ENCODE data around the gene BPIFB1.

The BPIFB1 gene

DNA sequence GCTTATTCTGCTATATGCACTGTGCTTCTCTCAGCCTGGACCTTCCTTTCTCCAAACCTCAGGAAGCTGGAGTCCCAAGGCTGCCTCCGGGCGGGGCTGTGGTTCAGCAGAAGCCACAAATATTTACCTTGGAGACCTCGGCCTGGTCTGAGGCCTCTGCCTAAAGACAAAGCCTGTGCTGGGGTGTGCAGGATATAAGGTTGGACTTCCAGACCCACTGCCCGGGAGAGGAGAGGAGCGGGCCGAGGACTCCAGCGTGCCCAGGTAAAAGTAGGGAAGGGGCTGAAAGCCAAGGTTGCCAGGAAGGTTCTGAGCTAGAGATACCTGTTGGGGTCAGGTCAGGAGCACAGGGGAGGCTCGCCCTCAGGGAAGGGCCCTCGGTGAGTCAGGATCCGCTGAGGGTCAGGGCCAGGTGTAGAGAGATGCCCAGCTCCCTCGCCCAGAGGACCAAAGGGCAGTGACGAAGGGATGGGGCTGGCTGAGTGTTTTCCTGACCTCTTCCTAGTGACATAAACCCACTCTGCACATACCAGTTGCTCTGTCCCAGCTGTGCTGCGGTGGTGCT is at the start of gene BPIFB1:
TSS of gene BPIFB1 (plus strand) at position 224 of the 565 bp plus-strand sequence. CDS start 2,860 bp downstream, outside the sequence.
- no peak for DNase-seq

- DNase-seq, result no peak
Measured at GRCh38 chr20:33234050-33234449, 49.0 kb upstream of the BPIFB1 start.

DNA sequence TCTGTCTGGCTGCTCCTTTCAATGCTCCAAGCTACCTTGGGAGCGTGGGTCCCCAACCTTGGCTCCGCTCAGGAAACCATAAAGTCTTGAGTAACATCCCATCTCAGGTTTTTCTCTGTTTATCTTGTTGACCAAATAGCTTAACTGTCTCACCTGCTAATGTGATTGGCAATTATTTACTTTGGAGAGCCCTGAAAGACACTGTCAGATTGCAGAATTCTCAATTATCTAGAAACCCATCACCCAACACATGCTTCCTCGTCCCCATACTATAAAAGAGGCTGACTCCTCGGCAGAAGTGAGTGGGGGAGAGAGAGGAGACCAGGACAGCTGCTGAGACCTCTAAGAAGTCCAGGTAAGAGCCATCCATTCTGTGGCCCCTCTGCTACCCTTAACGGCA is 47.3 kb upstream of the BPIFB1 start, which contains the start of gene BPIFA1:
TSS of gene BPIFA1 (plus strand) at position 301 of the 400 bp plus-strand sequence. CDS start 1,716 bp downstream, outside the sequence.
- DNase-seq, result no peak

GRCh38 chr20:33236351-33236750 is 46.7 kb upstream of the BPIFB1 start:
- no peak for DNase-seq

GRCh38 chr20:33237989-33238388 is 45.0 kb upstream of the BPIFB1 start:
- no peak for DNase-seq

DNA sequence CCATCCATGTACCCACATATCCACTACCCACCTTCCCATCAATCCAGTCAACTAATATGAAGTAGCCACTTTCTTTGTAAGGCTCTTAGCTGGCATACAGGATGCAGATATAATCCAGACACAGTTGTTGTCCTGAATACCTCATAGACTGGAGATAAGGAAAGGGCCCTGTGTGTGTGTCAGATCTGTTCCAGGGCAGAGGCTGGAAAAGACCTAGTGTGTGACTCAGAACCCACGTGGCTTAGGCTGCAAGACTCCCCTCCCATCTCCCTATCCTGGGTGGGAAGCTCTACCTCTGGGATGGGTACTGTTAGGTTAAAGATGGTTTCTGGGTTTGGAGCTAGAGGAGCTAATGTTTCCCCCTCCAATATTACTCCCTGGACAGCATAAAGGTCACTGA is 43.6 kb upstream of the BPIFB1 start:
- no peak for DNase-seq

GRCh38 chr20:33239979-33240736 is 42.9 kb upstream of the BPIFB1 start:
- no peak for DNase-seq

DNA sequence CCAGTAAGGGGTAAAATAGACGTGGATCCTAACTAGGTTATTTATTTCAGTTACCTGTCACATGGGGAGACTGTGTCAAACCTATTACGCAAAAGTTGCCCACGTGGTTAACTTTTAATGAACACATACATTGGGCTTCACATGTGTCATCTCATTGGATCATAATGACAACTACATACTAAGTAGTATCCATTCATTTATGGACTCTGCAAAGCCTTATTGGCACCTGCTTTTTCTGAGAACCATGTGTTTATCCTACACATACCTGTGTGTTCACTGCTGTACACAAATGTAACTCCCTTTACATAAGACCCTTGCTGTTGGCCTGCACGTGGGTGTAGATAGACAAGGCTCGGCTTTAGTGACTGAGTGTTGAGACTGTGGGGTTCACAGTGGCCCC is 42.1 kb upstream of the BPIFB1 start:
- no peak for DNase-seq

GRCh38 chr20:33242319-33243100 is 40.5 kb upstream of the BPIFB1 start:
- DNase-seq, result no peak

GRCh38 chr20:33246077-33246476 is 36.9 kb upstream of the BPIFB1 start:
- DNase-seq, result no peak

GRCh38 chr20:33249456-33249855 is 33.6 kb upstream of the BPIFB1 start:
- DNase-seq, result no peak

- DNase-seq, result no peak
Measured at GRCh38 chr20:33250666-33251065, 32.3 kb upstream of the BPIFB1 start.

DNA sequence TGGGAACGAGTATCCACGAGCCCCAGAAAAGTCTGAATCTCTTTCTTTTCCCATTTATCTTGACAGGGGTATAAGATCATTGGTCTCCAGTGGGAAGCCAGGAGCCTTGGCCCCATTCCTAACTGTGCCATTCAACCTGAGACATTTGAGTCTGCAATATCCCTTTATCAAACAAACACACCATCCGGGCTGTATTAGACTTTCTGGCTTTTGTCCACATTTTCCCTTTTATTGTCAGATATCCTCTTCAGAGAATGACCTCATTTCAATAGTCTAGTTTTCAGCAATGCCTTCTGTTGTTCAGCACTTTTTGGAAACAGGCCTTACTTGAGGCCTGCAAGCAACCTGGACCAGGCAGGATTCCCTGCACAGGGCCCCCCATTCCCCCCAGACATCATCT is 31.5 kb upstream of the BPIFB1 start:
- no peak for DNase-seq

- no peak for DNase-seq
Measured at GRCh38 chr20:33252460-33252859, 30.6 kb upstream of the BPIFB1 start.

- no peak for DNase-seq
Measured at GRCh38 chr20:33255005-33255404, 28.0 kb upstream of the BPIFB1 start.

- no peak for DNase-seq
Measured at GRCh38 chr20:33257237-33257636, 25.8 kb upstream of the BPIFB1 start.

GRCh38 chr20:33259371-33259770 is 23.6 kb upstream of the BPIFB1 start:
- DNase-seq, result no peak

DNA sequence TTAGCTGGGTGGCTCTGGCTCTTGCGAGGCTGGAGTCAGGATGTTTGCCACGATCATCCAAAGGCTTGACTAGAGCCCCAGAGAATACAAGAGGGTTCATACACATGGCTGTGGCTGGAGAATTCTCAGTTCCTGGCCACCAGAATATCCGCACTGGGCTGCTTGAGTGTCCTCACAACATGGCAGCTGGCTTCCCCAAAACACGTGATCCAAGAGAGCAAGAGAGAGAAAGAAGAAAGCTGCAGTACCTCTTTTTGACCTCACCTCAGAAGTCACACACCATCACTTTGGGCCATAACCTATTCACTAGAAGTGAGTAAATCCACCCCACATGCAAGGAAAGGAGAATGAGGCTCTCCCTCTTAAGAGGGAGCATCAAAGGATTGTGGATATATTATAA is 21.5 kb upstream of the BPIFB1 start:
- DNase-seq, result no peak

GRCh38 chr20:33262658-33263065 is 20.4 kb upstream of the BPIFB1 start:
- DNase-seq, result no peak

- DNase-seq, result no peak
Measured at GRCh38 chr20:33263784-33264183, 19.2 kb upstream of the BPIFB1 start.

GRCh38 chr20:33267701-33268100 is 15.3 kb upstream of the BPIFB1 start:
- no peak for DNase-seq

DNA sequence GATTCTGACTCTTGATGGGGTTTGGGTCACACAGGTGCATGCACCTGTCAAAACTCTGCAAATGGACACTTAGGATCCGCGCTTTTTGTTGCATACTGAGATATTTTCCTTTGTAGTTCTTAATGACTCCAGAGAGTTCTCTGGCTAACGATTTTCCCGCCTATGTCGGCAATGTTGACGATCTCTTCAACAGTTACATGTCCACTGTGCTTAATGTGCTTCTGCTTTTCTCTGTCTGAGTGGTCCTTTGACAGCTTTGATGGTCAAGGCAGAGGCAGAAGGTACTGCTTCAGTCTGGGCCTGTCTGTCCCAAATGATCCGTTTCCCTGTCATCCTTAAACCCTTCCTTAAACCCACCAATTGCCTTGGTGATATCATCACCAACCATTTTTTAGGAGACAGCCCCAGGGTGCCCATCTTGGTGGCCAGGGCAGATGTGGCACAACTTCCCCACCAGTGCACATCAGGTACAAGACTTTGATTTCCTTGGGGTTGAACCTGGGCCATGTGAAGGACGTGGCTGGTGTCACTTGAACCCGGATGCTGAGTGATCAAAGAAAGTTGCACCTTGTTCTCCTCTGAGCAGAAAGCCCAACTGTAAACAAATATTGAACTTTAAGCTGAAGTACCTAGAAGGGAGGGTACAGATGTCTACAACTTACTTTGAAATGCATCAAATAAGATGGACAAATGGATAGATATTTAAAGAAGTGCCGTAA is 10.7 kb upstream of the BPIFB1 start:
- no peak for DNase-seq

All from CD4-positive, alpha-beta T cell treated with Interleukin-12 subunit alpha and Interleukin-12 subunit beta, for 1 hour (primary cell).